Measurements from ENCODE around the gene CLCNKB.

The CLCNKB gene

DNA sequence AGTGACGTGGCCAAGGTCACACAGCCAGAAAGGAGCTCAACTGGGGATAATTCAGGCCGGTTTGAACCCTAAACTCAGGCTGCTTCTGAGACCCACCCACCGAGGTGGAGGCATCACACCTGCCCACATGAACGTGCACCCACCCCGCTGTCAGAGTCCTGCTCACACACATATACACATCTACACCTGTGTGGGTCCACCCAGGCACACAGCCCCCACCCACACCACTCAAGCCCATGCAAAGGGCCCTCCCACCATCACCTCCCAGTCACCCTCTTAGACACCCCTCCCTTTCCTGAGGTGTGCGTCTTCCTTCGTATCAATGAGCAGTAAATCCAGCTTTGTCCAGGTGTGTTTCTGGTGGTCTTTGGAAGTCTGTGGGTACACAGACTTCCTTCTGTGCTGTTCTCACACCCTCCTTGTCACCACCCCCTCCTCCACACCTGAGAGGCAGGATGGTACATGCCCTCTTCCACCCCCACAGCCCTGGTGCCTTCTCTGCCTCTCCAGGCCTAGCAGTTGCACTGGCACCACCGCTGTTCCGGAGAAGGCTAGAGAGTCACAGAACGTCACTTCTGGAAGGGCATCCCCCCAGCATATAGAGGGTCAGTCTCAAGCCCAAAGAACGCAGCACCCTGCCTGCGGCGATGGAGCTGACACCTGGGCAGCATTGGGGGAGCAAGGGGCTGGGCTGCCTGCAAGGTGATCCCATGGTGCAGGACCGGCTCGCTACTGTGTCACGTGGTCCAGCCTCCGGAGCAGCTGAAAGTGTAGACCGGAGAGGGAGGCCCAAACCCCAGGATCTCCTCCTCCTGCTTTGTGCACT, 48.7 kb downstream of the CLCNKB start:
- H3K18ac ChIP-seq (ENCODE audit: low read length), result peak overlapping the region; percentile 81
- H3K79me1 ChIP-seq (ENCODE audit: low read depth, low read length), result no peaks in the 10 kb centered on the region
- no peak overlapping the region for H3K4ac ChIP-seq (ENCODE audit: low read length)
- H3K4me2 ChIP-seq (ENCODE audit: insufficient read depth, low read length, poor library complexity, severe bottlenecking), result no peak overlapping the region
- no CpG with 5 or more reads among the region's 18 CpGs for WGBS, 2 donors (ENCODE audit: extremely low coverage in 2 of 2, insufficient read length in 2 of 2, insufficient replicate concordance in 1 of 2)
- H2BK120ac ChIP-seq (ENCODE audit: low read depth, low read length), result no peak overlapping the region
- H3K4me1 ChIP-seq (ENCODE audit: control insufficient read depth in 2 of 2, insufficient read depth in 1 of 2, low read depth in 1 of 2, low read length in 2 of 2), result peaks cover 4 to 14% of the 10 kb centered on the region in 2 donors
- no peak overlapping the region for H3K9ac ChIP-seq (ENCODE audit: low read depth, low read length, poor library complexity)
- no peak overlapping the region for H3K14ac ChIP-seq (ENCODE audit: low read length)
- H2BK12ac ChIP-seq (ENCODE audit: low read length), result no peak overlapping the region
- no peak overlapping the region for H2BK5ac ChIP-seq (ENCODE audit: low read length)
- peak overlapping the region; percentile 26 for H2AK5ac ChIP-seq (ENCODE audit: low read depth, low read length)
- H2BK15ac ChIP-seq (ENCODE audit: low read length), result no peak overlapping the region
- DNase-seq (ENCODE audit: low spot score), result no peak
- H4K91ac ChIP-seq (ENCODE audit: low read depth, low read length, poor library complexity), result peak overlapping the region; percentile 11
- H4K8ac ChIP-seq (ENCODE audit: low read depth, low read length), result no peak overlapping the region
- H3K27me3 ChIP-seq (ENCODE audit: control insufficient read depth in 3 of 3, insufficient read depth in 3 of 3, low read depth in 1 of 3, low read length in 3 of 3), result peaks cover 0 to 33% (median 0%) of the 10 kb centered on the region in 3 experiments
- no peak overlapping the region for H2AFZ ChIP-seq (ENCODE audit: low read length)
- no peaks in the 10 kb centered on the region for H3K9me3 ChIP-seq (replicated peaks in 1 of 2; ENCODE audit: control insufficient read depth in 2 of 2, insufficient read depth in 1 of 2, low read depth in 1 of 2, low read length in 2 of 2)
- H3K27ac ChIP-seq (replicated peaks; ENCODE audit: low read length), result no peak overlapping the region
- no peaks in the 10 kb centered on the region for H3K36me3 ChIP-seq (replicated peaks in 1 of 2; ENCODE audit: control insufficient read depth in 2 of 2, insufficient read depth in 2 of 2, low read length in 2 of 2)
- no peak overlapping the region for H3K4me3 ChIP-seq (ENCODE audit: low read length in 2 of 2)
- H3K23ac ChIP-seq (ENCODE audit: low read depth, low read length, poor library complexity), result peak overlapping the region; percentile 4

DNA sequence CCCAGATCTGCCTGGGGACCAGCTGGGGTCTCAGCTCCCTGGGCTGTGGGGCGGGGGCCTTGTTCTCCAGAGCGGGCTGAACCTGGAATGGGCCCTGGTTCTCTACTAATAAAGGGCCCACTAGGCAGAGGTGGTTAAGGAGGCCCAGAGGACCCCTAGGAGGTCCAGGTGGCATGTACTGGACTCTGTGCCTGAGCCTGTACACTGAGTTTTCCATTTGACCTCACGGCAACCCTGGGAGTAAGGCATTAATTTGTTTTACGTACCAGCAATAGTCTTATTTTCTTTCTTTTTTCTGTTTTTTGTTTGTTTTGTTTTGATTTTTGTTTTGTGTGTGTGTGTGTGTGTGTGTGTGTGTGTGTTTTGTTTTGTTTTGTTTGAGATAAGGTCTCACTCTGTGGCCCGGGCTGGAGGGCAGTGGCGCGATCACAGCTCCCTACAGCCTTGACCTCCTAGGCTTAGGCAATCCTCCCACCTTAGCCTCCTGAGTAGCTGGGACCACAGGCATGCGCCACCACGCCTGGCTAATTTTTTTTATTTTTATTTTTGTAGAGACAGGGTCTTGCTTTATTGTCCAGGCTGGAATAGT, 49.4 kb downstream of the CLCNKB start:
- WGBS, 2 donors (ENCODE audit: extremely low coverage in 2 of 2, insufficient read length in 2 of 2, insufficient replicate concordance in 1 of 2), result no CpG with 5 or more reads among the region's 9 CpGs

GRCh38 chr1:16093611-16094010, 50.0 kb downstream of the CLCNKB start:
- no peak overlapping the region for H3K9ac ChIP-seq (ENCODE audit: low read depth, low read length, poor library complexity)
- H3K4ac ChIP-seq (ENCODE audit: low read length), result no peak overlapping the region
- no peak overlapping the region for H2AFZ ChIP-seq (ENCODE audit: low read length)
- H3K18ac ChIP-seq (ENCODE audit: low read length), result peak overlapping the region; percentile 81
- no peak overlapping the region for H2BK12ac ChIP-seq (ENCODE audit: low read length)
- no peak overlapping the region for H3K4me3 ChIP-seq (ENCODE audit: low read length in 2 of 2)
- peak overlapping the region; percentile 95 for H4K91ac ChIP-seq (ENCODE audit: low read depth, low read length, poor library complexity)
- H3K23ac ChIP-seq (ENCODE audit: low read depth, low read length, poor library complexity), result no peak overlapping the region
- peak overlapping the region; percentile 27 for H2AK5ac ChIP-seq (ENCODE audit: low read depth, low read length)
- H3K4me1 ChIP-seq (ENCODE audit: control insufficient read depth in 2 of 2, insufficient read depth in 1 of 2, low read depth in 1 of 2, low read length in 2 of 2), result peaks cover 4 to 10% of the 10 kb centered on the region in 2 donors
- H3K27me3 ChIP-seq (ENCODE audit: control insufficient read depth in 3 of 3, insufficient read depth in 3 of 3, low read depth in 1 of 3, low read length in 3 of 3), result peaks cover 0 to 28% (median 0%) of the 10 kb centered on the region in 3 experiments
- no peaks in the 10 kb centered on the region for H3K36me3 ChIP-seq (replicated peaks in 1 of 2; ENCODE audit: control insufficient read depth in 2 of 2, insufficient read depth in 2 of 2, low read length in 2 of 2)
- no peak for DNase-seq (ENCODE audit: low spot score)
- no peak overlapping the region for H3K14ac ChIP-seq (ENCODE audit: low read length)
- H4K8ac ChIP-seq (ENCODE audit: low read depth, low read length), result no peak overlapping the region
- no peaks in the 10 kb centered on the region for H3K9me3 ChIP-seq (replicated peaks in 1 of 2; ENCODE audit: control insufficient read depth in 2 of 2, insufficient read depth in 1 of 2, low read depth in 1 of 2, low read length in 2 of 2)
- H2BK5ac ChIP-seq (ENCODE audit: low read length), result no peak overlapping the region
- no peak overlapping the region for H3K4me2 ChIP-seq (ENCODE audit: insufficient read depth, low read length, poor library complexity, severe bottlenecking)
- no CpG with 5 or more reads among the region's 9 CpGs for WGBS, 2 donors (ENCODE audit: extremely low coverage in 2 of 2, insufficient read length in 2 of 2, insufficient replicate concordance in 1 of 2)
- peak overlapping the region; percentile 32 for H2BK15ac ChIP-seq (ENCODE audit: low read length)
- H3K79me1 ChIP-seq (ENCODE audit: low read depth, low read length), result no peaks in the 10 kb centered on the region
- H3K27ac ChIP-seq (replicated peaks; ENCODE audit: low read length), result no peak overlapping the region
- H2BK120ac ChIP-seq (ENCODE audit: low read depth, low read length), result no peak overlapping the region

More for the DNA sequence above, 49.4 kb downstream of the CLCNKB start:
- Histone ChIP-seq H2AFZ (ENCODE audit: low read length) (no peak overlapping the region), H3K18ac (ENCODE audit: low read length) (peak overlapping the region; percentile 55), H2BK15ac (ENCODE audit: low read length) (no peak overlapping the region), H3K4me3 (ENCODE audit: low read length in 2 of 2) (no peak overlapping the region), H3K14ac (ENCODE audit: low read length) (no peak overlapping the region), H2BK120ac (ENCODE audit: low read depth, low read length) (no peak overlapping the region), H3K27ac (replicated peaks; ENCODE audit: low read length) (no peak overlapping the region), H3K4me2 (ENCODE audit: insufficient read depth, low read length, poor library complexity, severe bottlenecking) (no peak overlapping the region), H4K91ac (ENCODE audit: low read depth, low read length, poor library complexity) (no peak overlapping the region), H4K8ac (ENCODE audit: low read depth, low read length) (no peak overlapping the region), H3K27me3 (ENCODE audit: control insufficient read depth in 3 of 3, insufficient read depth in 3 of 3, low read depth in 1 of 3, low read length in 3 of 3) (peaks cover 0 to 28% (median 0%) of the 10 kb centered on the region in 3 experiments), H3K23ac (ENCODE audit: low read depth, low read length, poor library complexity) (no peak overlapping the region), H3K36me3 (replicated peaks in 1 of 2; ENCODE audit: control insufficient read depth in 2 of 2, insufficient read depth in 2 of 2, low read length in 2 of 2) (no peaks in the 10 kb centered on the region), H3K79me1 (ENCODE audit: low read depth, low read length) (no peaks in the 10 kb centered on the region), H3K4ac (ENCODE audit: low read length) (no peak overlapping the region), H2BK5ac (ENCODE audit: low read length) (no peak overlapping the region), H3K9me3 (replicated peaks in 1 of 2; ENCODE audit: control insufficient read depth in 2 of 2, insufficient read depth in 1 of 2, low read depth in 1 of 2, low read length in 2 of 2) (no peaks in the 10 kb centered on the region), H2BK12ac (ENCODE audit: low read length) (no peak overlapping the region), H3K9ac (ENCODE audit: low read depth, low read length, poor library complexity) (no peak overlapping the region), H3K4me1 (ENCODE audit: control insufficient read depth in 2 of 2, insufficient read depth in 1 of 2, low read depth in 1 of 2, low read length in 2 of 2) (peaks cover 4 to 10% of the 10 kb centered on the region in 2 donors), H2AK5ac (ENCODE audit: low read depth, low read length) (no peak overlapping the region)
- DNase-seq (ENCODE audit: low spot score), result no peak

DNA sequence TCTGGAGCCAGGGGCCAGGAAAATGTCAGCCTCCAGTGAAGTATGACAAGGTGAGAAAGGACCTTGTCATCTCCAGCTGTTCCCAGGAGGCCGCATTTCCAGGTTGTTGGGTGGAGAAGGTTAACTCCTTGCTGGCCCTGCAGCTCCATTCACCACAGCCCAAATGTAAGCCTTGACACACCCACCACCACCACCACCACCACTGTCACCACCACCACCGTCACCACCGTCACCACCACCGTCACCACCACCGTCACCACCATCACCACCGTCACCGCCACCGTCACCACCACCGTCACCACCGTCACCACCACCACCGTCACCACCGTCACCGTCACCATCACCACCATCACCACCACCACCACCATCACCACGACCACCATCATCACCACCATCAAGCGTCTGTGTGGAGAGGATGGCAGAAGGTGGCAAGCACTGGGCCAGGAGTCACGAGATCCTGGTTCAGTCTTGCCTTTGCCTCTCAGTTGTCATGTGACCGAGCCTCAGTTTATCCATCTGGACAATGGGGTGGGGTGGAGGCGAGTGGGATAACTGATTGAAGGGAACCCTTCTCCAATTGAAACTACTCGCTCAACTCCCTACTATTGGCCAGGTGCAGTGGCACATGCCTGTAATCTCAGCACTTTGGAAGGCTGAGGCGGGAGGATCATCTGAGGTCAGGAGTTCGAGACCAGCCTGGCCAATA, 51.0 kb downstream of the CLCNKB start:
- Histone ChIP-seq H3K79me1 (ENCODE audit: low read depth, low read length) (no peaks in the 10 kb centered on the region), H3K27ac (replicated peaks; ENCODE audit: low read length) (no peak overlapping the region), H3K9ac (ENCODE audit: low read depth, low read length, poor library complexity) (peak overlapping the region; percentile 53), H3K23ac (ENCODE audit: low read depth, low read length, poor library complexity) (peak overlapping the region; percentile 89), H2BK15ac (ENCODE audit: low read length) (no peak overlapping the region), H3K4me2 (ENCODE audit: insufficient read depth, low read length, poor library complexity, severe bottlenecking) (no peak overlapping the region), H3K36me3 (replicated peaks in 1 of 2; ENCODE audit: control insufficient read depth in 2 of 2, insufficient read depth in 2 of 2, low read length in 2 of 2) (no peaks in the 10 kb centered on the region), H2BK120ac (ENCODE audit: low read depth, low read length) (no peak overlapping the region), H3K4me1 (ENCODE audit: control insufficient read depth in 2 of 2, insufficient read depth in 1 of 2, low read depth in 1 of 2, low read length in 2 of 2) (peaks cover 4 to 8% of the 10 kb centered on the region in 2 donors), H4K91ac (ENCODE audit: low read depth, low read length, poor library complexity) (no peak overlapping the region), H2BK12ac (ENCODE audit: low read length) (peak overlapping the region; percentile 36), H3K14ac (ENCODE audit: low read length) (peak overlapping the region; percentile 32), H2AK5ac (ENCODE audit: low read depth, low read length) (no peak overlapping the region), H4K8ac (ENCODE audit: low read depth, low read length) (no peak overlapping the region), H3K9me3 (replicated peaks in 1 of 2; ENCODE audit: control insufficient read depth in 2 of 2, insufficient read depth in 1 of 2, low read depth in 1 of 2, low read length in 2 of 2) (no peaks in the 10 kb centered on the region), H3K4ac (ENCODE audit: low read length) (no peak overlapping the region), H3K4me3 (ENCODE audit: low read length in 2 of 2) (no peak overlapping the region), H3K27me3 (ENCODE audit: control insufficient read depth in 3 of 3, insufficient read depth in 3 of 3, low read depth in 1 of 3, low read length in 3 of 3) (peaks cover 0 to 28% (median 0%) of the 10 kb centered on the region in 3 experiments), H2BK5ac (ENCODE audit: low read length) (no peak overlapping the region), H3K18ac (ENCODE audit: low read length) (peak overlapping the region; percentile 42), H2AFZ (ENCODE audit: low read length) (no peak overlapping the region)
- WGBS, 2 donors (ENCODE audit: extremely low coverage in 2 of 2, insufficient read length in 2 of 2, insufficient replicate concordance in 1 of 2), result no CpG with 5 or more reads among the region's 21 CpGs
- DNase-seq (ENCODE audit: low spot score), result no peak

Data from neuronal stem cell (in vitro differentiated cells).